Uterus (tissue), 2 donors: ENCODE results near the gene LOC128125822.

Experiments
- CTCF ChIP-seq, 4 experiments: fragments of 200-600 bp in 2 of 4; fragments of 450-650 bp in 2 of 4; sonication (generic) in 2 of 4; IDR thresholded peaks; one replicate each; pipeline ENCODE4 v1.5.1; 2016 to 2019; ENCODE audit warnings: antibody characterized with exemption in 4 of 4, mild to moderate bottlenecking in 2 of 4, moderate library complexity in 1 of 4
- POLR2A ChIP-seq, 2 donors: fragments of 450-650 bp; IDR thresholded peaks; one replicate each; pipeline ENCODE4 v1.6.1; 2016; ENCODE audit warnings: antibody characterized with exemption in 2 of 2, mild to moderate bottlenecking in 1 of 2, moderate library complexity in 1 of 2

GRCh38 chr6:63554782-63555181 lies 17.5 kb upstream of the LOC128125822 start:
- TF ChIP-seq POLR2A (IDR thresholded peaks at IDR 0.05) (no peak), CTCF (IDR thresholded peaks at IDR 0.05) (no peak)
